ENCODE data around the gene LRCH4.
"Not testable (repeated sequence)": the region's sequence is repeated elsewhere in the genome, so short reads cannot be mapped to it uniquely, and the experiment has no call there.

Gene LRCH4

GRCh38 chr7:100543586-100543985 lies 42.3 kb downstream of the LRCH4 start:
- DNase-seq, result no peak

- not testable (repeated sequence) for DNase-seq
These were observed 44.6 kb downstream of the LRCH4 start for GRCh38 chr7:100541309-100541708.

GRCh38 chr7:100540073-100540723 lies 45.7 kb downstream of the LRCH4 start:
- DNase-seq, result no peak

GRCh38 chr7:100539436-100540006 lies 46.4 kb downstream of the LRCH4 start:
- peak; percentile 24 for DNase-seq

GRCh38 chr7:100538654-100539435 lies 47.1 kb downstream of the LRCH4 start, which contains the start of gene AGFG2:
Gene AGFG2, plus strand, starts transcription at chr7:100539203. Its CDS starts 144 bp downstream, at chr7:100539347.
- peak; percentile 100 for DNase-seq

- DNase-seq, result no peak
These were observed 47.6 kb downstream of the LRCH4 start for GRCh38 chr7:100538348-100538653.

GRCh38 chr7:100536695-100537094 lies 49.2 kb downstream of the LRCH4 start:
- DNase-seq, result not testable (repeated sequence)

- DNase-seq, result not testable (repeated sequence)
These were observed 49.9 kb downstream of the LRCH4 start for GRCh38 chr7:100535982-100536381.

- no peak for DNase-seq
These were observed 53.5 kb downstream of the LRCH4 start for GRCh38 chr7:100532165-100533022.

GRCh38 chr7:100528108-100528866 lies 57.6 kb downstream of the LRCH4 start:
- not testable (repeated sequence) for DNase-seq

All from COR-L47 (cell line).